Mesenteric fat pad (tissue), 1 donor: ENCODE data around the gene TFR2. TPM values are rescaled to one million over a fixed set of nuclear protein-coding genes. Genes with fewer than 3 reads are reported as not detected.

Experiments
- DNase-seq: peaks from one replicate; pipeline ENCODE4 v3.0.0-alpha.2; 2020; ENCODE audit warnings: low spot score
- total RNA-seq: library from RNA; stranded (reverse); fragmentation: NEBNext Ultra II Directional; extraction: Animal tissue kit (Norgen Biotek cat#: 25700); gene quantifications from one replicate; pipeline ENCODE4 v1.2.1, GENCODE V29; 2021
- donor health status: DM: yes; HTN: yes; CAD: no.

Gene TFR2
- total RNA-seq, 1 donor from 2014 or later: 0.29 TPM

DNA sequence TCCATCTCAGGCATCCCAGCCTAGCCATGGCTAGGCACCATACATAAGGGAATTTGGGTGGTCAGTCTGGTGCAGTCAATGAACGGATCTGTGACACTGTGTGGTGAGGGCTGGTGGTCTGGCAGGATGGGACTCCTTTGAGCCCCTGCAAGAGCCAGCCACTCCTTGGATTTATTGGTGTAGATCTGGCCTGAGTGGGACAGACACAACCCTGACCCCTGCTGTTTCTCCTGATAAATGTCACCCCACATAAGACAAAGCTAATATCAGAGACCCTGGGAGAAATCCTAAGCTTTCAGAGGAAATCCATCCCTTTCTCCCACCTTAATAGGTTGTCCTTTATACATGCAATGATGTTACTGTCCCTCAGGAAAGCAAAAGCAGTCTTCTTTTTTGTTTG, 52.9 kb downstream of the TFR2 start:
- no peak for DNase-seq

GRCh38 chr7:100586266-100587025, 54.9 kb downstream of the TFR2 start, which contains the start of gene FBXO24:
TSS of gene FBXO24 (plus strand) at chr7:100586328. CDS start at chr7:100586626, 298 bp downstream.
- peak; percentile 99 for DNase-seq

DNA sequence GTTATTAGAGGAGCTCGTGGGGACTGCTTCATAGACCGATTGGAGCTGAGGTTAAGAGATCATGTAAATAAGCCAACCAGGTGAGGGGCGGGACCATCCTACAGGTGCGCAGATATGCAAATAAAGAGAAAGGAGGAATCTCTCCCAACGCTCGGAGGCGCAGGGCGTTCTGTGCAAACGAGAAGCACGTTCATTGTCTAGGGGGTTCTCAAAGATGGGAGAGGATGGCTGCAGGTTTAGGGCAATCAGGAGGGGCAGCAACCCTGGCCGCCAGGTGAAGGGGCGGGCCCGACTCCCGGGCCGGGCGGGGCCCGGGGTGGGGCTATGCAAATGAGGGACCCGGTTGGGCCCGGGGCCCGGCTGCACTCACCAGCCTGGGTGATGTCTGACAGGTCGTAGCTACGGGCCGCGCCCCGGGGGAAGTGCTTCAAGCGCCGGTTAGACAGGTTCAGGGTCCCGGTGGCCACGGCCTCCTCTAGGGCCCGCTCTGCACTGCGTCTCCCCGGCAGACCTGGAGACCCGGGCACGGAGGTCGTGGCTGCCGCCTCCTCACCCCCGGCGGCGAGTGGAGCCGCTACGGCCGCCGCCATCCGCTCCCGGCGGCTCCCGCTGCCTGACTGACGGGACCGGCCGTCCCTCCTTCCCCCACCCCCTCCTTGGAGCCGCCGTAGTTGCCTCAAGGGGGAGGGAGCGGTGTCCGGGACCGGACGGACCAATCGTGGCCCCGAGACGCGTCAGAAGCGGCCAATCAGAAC, 55.7 kb downstream of the TFR2 start, which contains the start of gene LRCH4:
TSS of gene LRCH4 (minus strand) at position 619 of the 755 bp plus-strand sequence. CDS start at position 590, 29 bp downstream.
- no peak for DNase-seq

DNA sequence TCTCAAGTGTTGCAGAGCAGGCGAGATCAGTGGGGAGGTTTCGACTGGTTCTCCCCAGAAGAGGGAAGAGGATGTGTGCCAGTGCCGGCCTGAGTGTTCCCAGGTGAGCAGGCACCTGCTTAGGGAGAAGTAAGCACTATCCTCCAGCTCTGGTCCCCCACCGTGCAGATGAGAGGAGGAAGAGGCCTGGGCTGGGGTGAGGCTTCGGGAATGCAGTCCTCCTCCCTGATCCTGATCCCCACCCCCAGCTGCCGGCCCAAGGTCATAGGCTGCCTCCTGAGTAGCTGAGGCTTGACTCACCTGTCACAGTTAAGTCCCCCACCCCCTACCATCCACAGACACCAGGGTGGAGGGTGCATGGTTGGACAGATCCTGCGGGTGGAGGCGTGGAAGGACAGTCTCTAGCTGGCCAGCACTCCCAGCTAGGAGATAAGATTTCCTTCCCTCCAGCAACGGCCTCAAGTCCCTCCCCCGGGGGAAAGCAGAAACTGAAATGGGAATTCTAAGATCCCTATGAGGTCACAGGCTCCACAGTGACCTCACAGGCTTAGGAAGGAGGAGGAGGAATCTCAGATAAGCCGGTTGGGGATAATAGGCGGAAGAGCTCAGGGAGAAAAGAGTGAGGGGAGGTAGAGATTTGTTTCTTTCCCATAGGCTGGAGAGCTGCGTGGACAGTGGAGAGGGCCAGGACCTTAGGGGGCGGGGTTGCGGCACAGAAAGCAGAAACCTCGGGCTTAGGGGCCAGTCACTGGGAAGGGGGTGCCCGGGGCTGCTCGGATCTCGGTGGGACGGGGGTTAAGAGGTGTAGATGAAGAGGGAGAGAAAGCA, 56.5 kb downstream of the TFR2 start:
- DNase-seq: no peak

DNA sequence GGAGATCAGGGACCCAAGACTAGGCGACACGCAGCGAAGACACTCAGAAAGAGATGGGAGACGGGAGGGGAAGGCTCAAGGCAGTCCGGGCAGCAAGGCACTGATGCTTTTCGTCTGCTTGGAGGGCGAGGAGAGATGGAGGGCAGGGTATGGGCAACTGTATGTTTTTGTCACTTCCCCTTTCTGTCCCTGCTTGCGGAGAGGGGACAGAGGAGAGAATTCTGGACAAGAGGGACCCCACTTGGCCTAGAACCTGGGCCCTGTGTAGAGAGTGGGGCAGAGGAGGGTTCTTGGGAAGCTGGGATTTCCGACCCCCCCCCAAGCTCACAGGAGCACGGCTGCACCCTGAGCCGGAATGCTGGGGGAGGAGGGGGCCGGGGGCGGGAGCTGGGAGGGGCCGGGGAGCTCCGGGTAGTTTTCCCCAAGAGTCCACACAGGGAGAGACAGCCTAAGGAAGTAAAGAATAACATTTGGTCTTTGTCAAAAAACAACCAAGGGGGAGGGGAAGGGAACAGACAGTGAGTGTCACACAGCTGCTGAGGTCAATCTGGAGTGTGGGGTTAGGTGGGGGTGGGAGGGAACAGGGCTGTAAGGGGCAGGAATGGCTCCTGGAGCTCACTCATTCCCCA, 57.2 kb downstream of the TFR2 start:
- DNase-seq: no peak

- DNase-seq: no peak
Measured at GRCh38 chr7:100583132-100584053, 58.0 kb downstream of the TFR2 start.

DNA sequence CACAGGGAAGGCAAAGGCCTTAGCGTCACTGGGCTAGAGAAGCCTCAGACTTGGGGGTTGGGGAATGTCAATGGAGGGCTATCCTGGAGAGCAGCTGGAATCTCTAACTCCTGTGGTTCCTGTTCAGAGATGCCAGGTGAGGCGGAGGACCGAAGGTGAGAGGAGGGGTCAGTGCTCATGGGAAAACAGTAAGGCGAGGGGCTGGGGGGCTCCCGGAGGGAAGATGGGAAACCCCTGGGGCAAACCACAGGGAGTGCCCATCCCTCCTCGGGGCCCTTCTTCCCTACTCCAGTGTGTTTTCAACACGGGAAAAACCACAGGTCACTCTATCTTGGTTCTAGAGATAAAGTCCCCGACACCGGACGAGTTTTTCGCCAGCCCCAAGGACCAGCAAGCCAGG, 58.7 kb downstream of the TFR2 start:
- DNase-seq: no peak

DNA sequence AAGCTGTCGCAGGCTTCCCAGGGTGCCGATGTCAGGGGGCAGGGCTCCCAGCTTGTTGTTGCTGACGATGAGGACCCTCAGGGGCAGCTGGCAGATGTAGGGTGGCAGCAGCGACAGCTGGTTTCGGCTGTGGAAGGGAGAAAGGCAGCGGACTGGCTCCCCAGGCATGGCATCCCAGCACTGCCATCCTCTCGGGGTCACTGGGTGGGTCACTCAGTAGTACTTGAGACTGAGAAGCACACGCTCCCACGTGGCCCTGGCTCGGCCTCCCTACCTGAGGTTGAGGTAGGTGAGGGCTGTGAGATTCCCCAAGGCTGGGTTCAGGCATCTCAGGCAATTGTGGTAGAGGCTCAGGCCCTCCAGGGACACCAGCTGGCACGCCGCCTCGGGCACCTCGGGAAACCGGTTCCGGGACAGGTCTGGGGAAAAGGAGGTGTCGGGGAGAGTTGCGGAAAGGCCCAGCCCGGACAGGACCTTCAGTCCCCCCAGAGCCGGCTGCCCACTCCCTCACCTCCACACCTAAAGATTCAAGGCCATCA, 59.2 kb downstream of the TFR2 start:
- no peak for DNase-seq

GRCh38 chr7:100580466-100581283, 60.7 kb downstream of the TFR2 start:
- DNase-seq: no peak

GRCh38 chr7:100578246-100579183, 62.8 kb downstream of the TFR2 start:
- no peak for DNase-seq

GRCh38 chr7:100577507-100577906, 63.8 kb downstream of the TFR2 start:
- no peak for DNase-seq

DNA sequence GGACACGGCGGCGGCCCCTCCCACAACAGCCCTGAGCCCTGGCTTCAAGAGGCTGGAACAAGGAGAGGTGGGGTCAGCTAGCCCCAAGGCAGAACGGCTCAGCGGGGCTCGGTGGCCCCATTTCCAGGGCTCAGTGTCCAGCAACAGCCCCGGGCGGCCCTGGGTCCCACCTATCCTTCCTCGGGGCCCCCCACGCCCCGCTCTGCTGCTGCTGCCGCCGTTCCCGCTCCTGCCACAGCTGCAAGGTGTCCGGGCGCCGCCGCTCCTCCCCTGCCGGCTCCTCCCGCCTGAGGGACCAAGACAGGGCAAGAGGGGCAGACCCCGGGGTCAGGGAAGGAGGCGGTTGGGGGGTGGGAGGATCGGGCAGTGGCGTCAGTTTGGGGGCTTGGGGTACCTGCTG, 64.2 kb downstream of the TFR2 start:
- DNase-seq: no peak

GRCh38 chr7:100576384-100576993, 64.9 kb downstream of the TFR2 start:
- DNase-seq: no peak

GRCh38 chr7:100575746-100576383, 65.5 kb downstream of the TFR2 start:
- DNase-seq: no peak

- no peak for DNase-seq
Measured at GRCh38 chr7:100575206-100575631, 66.1 kb downstream of the TFR2 start.

DNA sequence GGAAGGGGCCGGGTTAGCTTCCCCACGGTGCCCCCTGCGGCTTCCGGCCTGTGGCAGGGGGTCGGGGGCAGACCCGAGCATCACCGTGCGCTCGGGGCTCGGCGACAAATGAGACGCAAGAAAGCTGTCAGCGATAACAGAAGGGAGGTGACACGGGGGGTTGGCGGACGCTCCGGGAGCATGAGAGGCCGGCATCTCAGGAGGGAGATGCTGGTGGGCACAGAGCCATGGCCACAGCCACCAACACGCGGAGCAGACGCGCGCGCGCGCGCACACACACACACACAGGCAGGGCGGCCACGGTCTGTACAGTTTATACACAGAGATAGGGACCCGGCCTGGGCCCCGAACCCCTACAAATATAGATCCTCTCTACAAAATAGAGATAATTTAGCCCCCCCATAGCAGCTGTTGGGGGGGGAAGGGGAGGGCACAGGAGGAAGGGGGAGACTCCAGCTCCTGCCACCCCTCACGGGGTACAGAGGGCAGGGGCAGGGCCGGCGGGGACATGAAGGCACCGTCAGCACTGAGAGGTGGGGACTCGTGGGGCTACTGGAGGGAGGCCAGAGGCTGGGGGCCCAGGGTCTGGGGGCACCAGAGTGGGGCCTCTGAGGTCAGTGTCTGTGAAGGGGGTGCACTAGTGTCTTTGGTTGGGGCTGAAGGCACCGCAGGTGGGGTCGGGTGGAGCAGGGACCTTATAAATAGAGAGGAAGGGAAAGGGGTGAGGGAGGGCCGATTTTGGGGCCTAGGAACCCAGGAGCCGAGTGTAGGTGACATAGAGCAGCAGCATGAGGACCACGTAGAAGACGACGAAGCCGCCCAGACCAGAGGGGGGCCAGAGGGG, 66.8 kb downstream of the TFR2 start:
- no peak for DNase-seq
